Fibroblast of skin of left biceps (primary cell): Measurements from ENCODE around the gene MARCKSL1.
"Not testable (repeated sequence)": the region's sequence is repeated elsewhere in the genome, so short reads cannot be mapped to it uniquely, and the experiment has no call there.

Experiments used
- DNase-seq, 2 experiments: peaks; one replicate each; pipeline ENCODE4 v3.0.0-alpha.2; 2013; ENCODE audit warnings: low read depth in 2 of 2

Gene MARCKSL1

DNA sequence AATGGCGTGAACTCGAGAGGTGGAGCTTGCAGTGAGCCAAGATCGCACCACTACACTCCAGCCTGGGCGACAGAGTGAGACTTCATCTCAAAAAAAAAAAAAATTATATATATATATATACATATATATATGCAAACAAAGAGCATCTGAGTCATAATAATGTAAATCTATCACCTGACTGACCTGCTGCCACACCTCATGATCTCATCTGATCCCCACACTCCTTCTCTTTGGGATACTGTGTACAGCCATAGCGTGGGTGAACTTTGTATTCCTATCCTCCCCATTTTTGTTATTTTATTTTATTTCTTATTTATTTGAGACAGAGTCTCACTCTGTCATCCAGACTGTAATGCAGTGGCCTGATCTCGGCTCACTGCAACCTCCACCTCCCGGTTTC lies 46.8 kb downstream of the MARCKSL1 start:
- DNase-seq, result no peak

DNA sequence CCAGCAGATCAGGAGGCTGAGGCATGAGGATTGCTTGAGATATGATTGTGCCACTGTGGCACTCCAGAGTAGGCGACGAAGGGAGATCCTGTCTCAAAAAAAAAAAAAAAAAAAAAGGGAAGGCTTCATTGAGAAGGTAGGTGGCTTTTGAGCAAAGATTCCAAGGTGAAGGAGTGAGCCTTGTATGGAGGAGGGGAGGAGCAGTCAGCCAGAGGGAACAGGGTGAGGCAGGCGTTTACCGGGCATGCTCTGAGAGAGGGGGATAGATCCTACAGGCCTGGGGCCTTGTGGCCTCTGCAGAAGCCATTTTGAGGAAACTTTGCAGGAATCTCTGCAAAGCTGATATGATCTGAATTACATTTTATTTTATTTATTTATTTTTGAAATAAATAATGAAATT lies 49.3 kb downstream of the MARCKSL1 start:
- DNase-seq, result no peak

DNA sequence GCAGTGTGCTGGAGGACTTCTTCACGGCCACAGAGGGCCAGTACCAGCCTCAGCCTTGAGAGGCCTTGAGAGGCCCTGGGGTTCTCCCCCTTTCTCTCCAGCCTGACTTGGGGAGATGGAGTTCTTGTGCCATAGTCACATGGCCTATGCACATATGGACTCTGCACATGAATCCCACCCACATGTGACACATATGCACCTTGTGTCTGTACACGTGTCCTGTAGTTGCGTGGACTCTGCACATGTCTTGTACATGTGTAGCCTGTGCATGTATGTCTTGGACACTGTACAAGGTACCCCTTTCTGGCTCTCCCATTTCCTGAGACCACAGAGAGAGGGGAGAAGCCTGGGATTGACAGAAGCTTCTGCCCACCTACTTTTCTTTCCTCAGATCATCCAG lies 50.4 kb downstream of the MARCKSL1 start:
- DNase-seq, result no peak

DNA sequence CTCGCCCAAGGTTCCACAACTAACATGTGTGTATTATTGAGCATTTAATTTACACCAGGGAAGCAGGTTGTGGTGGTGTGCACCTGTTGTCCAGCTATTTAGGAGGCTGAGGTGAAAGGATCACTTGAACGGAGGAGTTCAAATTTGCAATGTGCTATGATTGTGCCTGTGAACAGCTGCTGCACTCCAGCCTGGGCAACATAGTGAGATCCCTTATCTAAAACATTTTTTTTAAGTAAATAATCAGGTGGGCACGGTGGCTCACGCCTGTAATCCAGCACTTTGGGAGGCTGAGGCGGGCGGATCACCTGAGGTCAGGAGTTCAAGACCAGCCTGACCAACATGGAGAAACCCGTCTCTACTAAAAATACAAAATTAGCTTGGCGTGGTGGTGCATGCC lies 51.3 kb downstream of the MARCKSL1 start:
- DNase-seq, result not testable (repeated sequence)
